GM15510 (cell line): ENCODE results near the gene PVR.

Experiments used
- POLR2A ChIP-seq: IDR thresholded peaks from 3 replicates; pipeline ENCODE4 v1.6.1; 2011; ENCODE audit warnings: borderline replicate concordance; ENCODE audit not compliant: insufficient read length; ENCODE audit errors: extremely low read depth

Gene PVR

DNA sequence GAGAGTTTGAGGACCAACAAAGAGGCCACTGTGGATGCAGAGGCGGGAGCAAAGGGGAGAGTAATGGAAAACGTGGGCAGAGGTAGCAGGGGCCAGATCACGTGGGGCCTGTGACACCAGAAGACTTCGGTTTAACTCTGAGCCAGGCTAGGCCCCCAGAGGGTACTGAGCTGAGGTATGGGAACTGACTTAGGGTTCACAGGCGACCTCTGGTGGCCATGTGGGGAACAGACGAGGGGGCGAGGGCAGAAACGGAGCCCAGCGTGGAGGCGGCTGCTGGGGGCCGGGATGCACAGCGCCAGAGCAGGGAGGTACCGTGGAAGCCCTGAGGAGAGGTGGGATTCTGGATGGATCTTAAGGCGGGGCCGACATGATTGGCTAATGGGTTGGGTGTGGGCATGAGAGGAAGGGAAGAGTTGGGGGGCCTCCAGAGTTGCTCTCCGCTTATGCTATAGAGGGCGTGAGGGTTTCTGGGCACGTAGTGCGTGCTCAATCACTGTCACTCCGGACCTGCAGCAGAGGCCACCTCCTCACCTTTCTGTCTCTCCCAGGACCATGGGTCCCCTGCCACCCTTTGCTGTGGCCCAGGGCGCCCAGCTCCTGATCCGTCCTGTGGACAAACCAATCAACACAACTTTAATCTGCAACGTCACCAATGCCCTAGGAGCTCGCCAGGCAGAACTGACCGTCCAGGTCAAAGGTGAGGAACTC is 13.7 kb downstream of the PVR start:
- no peak for TF ChIP-seq POLR2A

DNA sequence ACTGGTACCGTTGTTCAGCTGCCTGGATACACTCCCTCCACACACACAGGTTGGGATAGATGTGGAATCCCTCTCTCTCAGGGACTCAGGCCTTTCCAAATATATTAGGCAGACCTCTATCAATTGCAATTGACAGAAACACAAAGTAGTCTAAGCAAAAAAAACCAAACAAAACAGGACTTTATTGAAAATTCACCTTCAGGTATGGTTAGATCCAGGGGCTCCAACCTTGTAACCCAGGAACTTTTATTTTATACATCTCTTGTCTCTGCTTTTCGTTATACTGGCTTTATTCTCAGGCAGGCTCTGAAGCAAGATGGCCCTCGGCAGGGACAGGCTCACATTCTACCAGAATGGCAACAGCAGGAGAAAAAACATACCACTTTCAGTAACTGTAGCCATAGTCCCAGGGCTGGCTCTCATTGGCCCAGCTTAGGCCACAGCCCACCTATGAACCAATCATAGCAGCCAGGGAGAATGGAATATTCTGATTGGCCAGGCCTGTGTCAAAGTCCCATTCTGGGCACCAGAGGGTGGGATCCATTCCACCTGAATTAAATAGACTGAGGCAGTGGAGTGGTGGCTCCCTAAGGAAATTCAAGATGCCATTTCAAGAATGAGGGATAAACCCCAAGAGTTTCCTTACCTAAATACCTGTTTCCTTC is 14.5 kb downstream of the PVR start:
- TF ChIP-seq POLR2A, result no peak

DNA sequence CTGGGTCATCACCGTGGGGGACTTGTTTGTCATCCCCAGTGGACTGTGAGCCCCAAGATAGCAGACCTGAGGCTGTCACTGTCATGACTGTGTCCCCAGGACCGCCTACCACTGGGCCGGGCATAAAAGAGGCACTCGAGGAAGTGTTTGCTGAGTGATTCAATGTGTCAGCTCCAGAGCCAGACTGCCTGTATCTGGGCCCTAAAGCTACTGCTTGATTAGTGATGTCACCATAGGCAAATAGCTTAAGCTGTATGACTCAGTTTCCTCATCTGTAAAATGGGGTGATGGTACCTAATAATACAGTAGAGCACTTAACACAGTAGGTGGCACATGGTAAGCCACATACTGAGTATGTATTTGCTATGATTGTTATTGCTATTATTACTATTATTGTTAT is 16.4 kb downstream of the PVR start:
- TF ChIP-seq POLR2A, result no peak

DNA sequence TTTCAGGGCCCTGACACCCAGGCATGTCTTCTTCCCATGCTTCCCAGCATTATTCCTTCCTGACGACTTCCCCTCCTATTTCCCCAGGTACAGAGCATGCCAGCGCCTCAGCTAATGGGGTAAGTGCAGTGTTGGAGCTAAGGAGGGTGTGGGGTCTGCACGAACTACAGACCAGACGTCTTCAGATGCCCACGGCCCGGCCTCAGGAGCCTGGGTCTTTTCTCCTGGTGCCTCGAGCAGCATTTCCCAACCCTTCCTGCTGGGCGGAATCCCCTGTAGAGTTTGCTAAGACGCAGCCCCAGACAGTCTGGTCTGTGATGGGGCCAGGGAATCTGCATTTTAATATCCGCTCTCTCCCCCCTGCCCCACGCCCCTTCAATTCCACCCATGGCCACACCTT is 17.5 kb downstream of the PVR start:
- TF ChIP-seq POLR2A, result no peak

DNA sequence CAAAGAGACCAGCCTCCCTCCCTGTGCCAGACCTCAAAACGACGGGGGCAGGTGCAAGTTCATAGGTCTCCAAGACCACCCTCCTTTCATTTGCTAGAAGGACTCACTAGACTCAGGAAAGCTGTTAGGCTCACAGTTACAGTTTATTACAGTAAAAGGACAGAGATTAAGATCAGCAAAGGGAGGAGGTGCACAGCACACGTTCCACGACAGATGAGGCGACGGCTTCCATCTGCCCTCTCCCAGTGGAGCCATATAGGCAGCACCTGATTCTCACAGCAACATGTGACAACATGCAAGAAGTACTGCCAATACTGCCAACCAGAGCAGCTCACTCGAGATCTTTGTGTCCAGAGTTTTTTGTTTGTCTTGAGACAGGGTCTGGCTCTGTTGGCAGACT is 18.2 kb downstream of the PVR start:
- no peak for TF ChIP-seq POLR2A

DNA sequence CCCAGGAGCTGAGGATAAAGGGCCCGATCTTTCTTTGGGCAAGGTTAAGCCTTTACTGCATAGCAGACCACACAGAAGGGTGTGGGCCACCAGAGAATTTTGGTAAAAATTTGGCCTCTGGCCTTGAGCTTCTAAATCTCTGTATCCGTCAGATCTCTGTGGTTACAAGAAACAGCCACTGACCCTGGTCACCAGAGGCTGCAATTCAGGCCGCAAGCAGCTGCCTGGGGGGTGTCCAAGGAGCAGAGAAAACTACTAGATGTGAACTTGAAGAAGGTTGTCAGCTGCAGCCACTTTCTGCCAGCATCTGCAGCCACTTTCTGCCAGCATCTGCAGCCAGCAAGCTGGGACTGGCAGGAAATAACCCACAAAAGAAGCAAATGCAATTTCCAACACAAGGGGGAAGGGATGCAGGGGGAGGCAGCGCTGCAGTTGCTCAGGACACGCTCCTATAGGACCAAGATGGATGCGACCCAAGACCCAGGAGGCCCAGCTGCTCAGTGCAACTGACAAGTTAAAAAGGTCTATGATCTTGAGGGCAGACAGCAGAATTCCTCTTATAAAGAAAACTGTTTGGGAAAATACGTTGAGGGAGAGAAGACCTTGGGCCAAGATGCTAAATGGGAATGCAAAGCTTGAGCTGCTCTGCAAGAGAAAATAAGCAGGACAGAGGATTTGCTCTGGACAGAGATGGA is 19.1 kb downstream of the PVR start:
- no peak for TF ChIP-seq POLR2A

DNA sequence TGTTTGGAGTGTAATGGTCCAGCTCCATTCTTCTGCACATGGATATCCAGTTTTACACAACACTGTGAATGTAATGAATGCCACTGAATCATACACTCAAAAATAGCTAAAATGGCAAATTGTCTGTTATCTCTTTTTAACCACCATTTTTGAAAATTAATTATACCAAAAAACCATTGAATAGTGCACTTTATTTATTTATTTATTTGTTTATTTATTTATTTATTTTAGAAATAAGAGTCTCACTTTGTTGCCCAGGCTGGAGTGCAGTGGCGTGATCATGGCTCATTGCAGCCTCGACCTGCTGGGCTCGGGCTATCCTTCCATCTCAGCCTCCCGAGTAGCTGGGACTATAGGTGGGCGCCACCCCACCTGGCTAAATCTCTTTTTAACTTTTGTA is 20.3 kb downstream of the PVR start:
- TF ChIP-seq POLR2A, result no peak

DNA sequence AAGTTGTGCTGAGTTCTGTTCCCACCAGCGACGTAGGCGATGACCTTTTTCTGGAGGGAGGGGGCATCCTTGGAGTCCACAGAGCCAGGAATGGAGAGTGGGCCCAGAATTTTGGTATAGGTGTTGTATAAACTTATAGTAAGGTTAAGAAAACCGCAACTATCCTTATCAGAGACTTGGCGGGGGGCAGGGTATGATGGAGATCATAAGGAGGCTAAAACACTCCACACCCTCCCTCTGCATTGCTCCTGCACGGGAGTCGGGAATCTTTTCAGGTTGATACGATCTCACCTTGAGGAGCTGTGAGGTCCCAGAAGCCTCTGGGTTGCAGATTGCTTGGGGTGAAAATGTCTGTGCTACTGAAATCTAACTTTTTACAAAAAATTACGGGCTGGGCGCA is 21.3 kb downstream of the PVR start:
- TF ChIP-seq POLR2A, result no peak

DNA sequence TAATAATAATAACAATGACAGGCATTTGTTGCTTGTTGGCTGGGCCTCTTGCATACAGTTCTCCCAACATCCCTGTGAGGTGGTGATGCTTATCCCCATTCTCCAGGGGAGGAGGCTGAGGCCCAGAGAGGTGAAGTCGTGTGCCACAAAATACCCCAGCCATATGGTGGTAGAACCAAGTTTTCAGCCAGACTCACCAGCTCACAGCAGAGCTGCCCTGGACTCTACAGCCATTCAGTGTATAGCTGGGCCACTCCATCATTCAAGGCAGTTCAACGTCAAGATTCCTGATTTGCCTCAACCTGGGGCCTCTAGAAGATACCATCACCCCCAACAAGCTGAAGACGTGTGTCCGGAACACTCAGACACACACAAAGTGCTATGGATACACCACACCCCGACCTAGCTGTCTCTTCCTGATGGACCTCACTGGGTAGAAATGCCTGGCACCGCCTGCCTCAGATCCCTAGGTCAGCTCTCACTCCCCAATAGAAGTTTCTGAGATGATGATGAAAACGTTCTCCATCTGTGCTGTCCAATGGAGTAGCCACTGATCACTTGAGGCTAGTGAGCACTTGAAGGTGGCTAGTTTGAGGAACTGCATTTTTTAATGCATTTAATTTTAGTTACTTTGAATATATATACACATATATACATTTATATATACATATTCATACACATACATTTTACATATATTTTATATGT is 23.3 kb downstream of the PVR start:
- no peak for TF ChIP-seq POLR2A

DNA sequence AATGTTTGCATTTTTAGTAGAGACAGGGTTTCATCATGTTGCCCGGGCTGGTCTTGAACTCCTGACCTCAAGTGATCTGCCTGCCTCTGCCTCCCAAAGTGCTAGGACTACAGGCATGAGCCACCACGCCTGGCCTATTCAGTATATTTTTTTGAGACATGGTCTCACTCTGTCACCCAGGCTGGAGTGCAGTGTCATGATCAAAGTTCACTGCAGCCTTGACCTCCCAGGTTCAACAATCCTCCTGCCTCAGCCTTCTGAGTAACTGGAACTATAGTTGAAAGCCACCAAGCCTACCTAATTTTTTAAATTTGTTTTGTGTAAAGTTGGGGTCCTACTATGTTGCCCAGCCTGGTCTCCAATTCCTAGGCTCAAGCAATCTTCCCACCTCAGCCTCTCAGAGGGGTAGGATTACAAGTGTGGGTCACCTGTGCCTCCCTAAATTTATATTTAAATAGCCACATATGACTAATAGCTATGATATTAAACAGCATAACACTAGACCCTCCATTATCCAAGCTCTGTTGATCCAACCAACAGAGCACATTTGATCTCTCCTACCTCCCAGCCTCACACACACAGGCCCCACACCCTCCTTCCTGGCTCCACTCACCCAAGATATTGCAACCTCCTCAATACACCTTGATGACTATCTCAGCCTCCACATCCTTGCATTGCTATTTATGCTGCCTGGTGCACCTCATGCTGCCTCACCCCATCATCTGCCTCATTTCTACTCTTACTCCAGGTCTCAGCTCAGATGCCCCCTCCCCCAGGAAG is 25.5 kb downstream of the PVR start:
- no peak for TF ChIP-seq POLR2A

DNA sequence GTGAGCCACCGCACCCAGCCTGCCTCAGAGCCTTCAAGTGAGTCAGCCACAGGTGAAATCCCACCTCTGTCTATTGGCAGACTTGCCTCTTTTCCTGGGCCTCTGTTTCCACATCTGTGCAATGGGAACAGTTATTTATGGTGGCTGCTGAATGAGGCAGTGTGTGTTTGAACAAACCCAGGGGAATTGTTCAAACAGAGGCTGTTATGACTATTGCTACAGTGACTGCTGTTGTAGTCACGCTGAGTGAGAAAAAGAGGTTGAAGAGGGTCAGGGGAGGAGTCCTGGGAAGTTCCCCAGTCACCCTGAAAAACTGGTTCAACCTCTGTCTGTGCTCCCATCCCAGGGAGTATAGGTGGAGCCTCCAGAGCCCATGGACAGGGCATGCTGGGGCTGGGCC is 27.7 kb downstream of the PVR start, which contains the start of gene CEACAM19:
Gene CEACAM19 (plus strand): TSS at position 83 of the 400 bp plus-strand sequence. CDS start 450 bp downstream, outside the sequence.
- no peak for TF ChIP-seq POLR2A

DNA sequence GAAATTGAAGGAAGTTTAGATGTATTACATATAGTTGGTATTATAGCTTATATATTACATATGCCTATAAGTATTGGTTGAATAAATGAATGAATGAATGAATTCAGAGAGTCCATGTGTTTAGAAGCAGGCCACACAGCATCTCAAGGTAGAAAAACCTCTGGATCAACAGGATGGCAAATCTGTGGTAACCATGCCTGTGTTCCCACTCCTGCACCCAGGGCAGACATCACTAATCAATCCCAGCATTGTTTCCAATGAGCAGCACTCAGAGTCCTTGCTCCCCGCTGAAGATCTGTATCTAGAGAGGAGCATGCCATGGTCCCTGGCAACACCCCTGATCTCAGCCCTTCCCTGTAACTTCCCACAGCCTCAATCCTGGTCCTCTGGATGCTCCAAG is 28.5 kb downstream of the PVR start:
- no peak for TF ChIP-seq POLR2A

DNA sequence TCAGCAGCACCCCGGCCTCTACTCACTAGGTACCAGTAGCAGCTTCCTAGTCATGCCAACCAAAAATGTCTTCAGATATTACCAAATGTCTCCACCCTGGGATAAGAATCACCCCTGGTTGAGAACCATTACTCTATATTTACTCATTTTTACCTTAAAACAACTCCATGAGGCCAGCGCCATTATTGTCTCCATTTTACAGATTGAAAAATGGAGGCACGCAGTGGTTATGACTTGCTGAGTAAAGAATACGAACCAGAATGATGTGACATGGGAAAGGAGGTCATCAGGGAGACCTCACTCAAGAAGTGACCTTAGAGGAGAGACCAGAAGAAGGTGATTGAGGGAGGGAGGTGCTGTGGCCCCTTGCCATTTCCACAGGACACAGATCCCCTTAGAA is 29.8 kb downstream of the PVR start:
- no peak for TF ChIP-seq POLR2A

DNA sequence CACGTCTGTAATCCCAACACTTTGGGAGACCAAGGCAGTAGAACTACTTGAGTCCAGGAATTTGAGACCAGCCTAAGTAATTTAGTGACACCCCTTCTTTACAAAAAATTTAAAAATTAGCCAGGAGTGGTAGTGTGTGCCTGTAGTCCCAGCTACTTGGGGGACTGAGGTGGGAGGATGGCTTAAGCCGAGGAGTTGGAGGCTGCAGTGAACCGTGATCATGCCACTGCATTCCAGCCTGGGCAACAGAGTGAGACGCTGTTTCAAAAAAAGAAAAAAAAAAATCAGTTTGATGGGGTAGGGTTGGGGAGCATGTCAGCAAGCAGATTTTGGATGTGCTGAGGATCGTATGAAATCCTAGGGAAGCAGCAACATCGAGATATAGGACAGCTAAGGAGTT is 31.8 kb downstream of the PVR start:
- TF ChIP-seq POLR2A, result no peak
